Lower leg skin (tissue), 3 donors: Measurements from ENCODE around the gene GSX1.

Experiments used
- POLR2A ChIP-seq, 2 donors: fragments of 450-650 bp; IDR thresholded peaks; one replicate each; pipeline ENCODE4 v1.6.1; 2016 to 2017; ENCODE audit warnings: antibody characterized with exemption in 2 of 2, mild to moderate bottlenecking in 1 of 2, moderate library complexity in 1 of 2
- TF ChIP-seq, protein P1 (sequence below), 3 donors: fragments of 450-650 bp; IDR thresholded peaks; one replicate each; pipeline ENCODE4 v1.5.1; 2016; ENCODE audit warnings: antibody characterized with exemption in 3 of 3, mild to moderate bottlenecking in 3 of 3, moderate library complexity in 2 of 3

GRCh38 chr13:27789153-27789494 lies 3.2 kb upstream of the GSX1 start:
- TF ChIP-seq, protein P1, sequence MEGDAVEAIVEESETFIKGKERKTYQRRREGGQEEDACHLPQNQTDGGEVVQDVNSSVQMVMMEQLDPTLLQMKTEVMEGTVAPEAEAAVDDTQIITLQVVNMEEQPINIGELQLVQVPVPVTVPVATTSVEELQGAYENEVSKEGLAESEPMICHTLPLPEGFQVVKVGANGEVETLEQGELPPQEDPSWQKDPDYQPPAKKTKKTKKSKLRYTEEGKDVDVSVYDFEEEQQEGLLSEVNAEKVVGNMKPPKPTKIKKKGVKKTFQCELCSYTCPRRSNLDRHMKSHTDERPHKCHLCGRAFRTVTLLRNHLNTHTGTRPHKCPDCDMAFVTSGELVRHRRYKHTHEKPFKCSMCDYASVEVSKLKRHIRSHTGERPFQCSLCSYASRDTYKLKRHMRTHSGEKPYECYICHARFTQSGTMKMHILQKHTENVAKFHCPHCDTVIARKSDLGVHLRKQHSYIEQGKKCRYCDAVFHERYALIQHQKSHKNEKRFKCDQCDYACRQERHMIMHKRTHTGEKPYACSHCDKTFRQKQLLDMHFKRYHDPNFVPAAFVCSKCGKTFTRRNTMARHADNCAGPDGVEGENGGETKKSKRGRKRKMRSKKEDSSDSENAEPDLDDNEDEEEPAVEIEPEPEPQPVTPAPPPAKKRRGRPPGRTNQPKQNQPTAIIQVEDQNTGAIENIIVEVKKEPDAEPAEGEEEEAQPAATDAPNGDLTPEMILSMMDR (IDR thresholded peaks at IDR 0.05): no peak
- no peak for TF ChIP-seq POLR2A (IDR thresholded peaks at IDR 0.05)
